ENCODE results near the gene SEMA3G.

The SEMA3G gene

GRCh38 chr3:52444860-52445793 is at the start of gene SEMA3G:
Gene SEMA3G (minus strand): TSS chr3:52445103. CDS start chr3:52445027, 76 bp downstream.
- peak within 1 kb of the TSS in 1 of 2 donors; percentile 32 for H3K4me3 ChIP-seq (ENCODE audit: low read depth in 1 of 2, low read length in 2 of 2)
- H3K36me3 ChIP-seq (ENCODE audit: control insufficient read depth in 1 of 2, insufficient read depth in 2 of 2, low read length in 2 of 2), result no peaks in the 10 kb centered on the region
- H3K9me3 ChIP-seq (ENCODE audit: control insufficient read depth in 1 of 2, low read length in 2 of 2), result no peaks in the 10 kb centered on the region
- H3K27ac ChIP-seq (ENCODE audit: low read length), result no peak within 1 kb of the TSS
- peaks cover 0 to 13% of the 10 kb centered on the region in 2 donors for H3K4me1 ChIP-seq (ENCODE audit: control insufficient read depth in 1 of 2, insufficient read depth in 2 of 2, low read length in 2 of 2)
- no peaks in the 10 kb centered on the region for H3K27me3 ChIP-seq (ENCODE audit: low read depth, low read length)

- no peak overlapping the region for H3K27ac ChIP-seq (ENCODE audit: low read length)
- H3K36me3 ChIP-seq (ENCODE audit: control insufficient read depth in 1 of 2, insufficient read depth in 2 of 2, low read length in 2 of 2), result peaks cover 25 to 36% of the 10 kb centered on the region in 2 donors
- H3K27me3 ChIP-seq (ENCODE audit: low read depth, low read length), result no peaks in the 10 kb centered on the region
- H3K4me3 ChIP-seq (ENCODE audit: low read depth in 1 of 2, low read length in 2 of 2), result no peak overlapping the region
- no peaks in the 10 kb centered on the region for H3K9me3 ChIP-seq (ENCODE audit: control insufficient read depth in 1 of 2, low read length in 2 of 2)
- peaks cover 0 to 25% of the 10 kb centered on the region in 2 donors for H3K4me1 ChIP-seq (ENCODE audit: control insufficient read depth in 1 of 2, insufficient read depth in 2 of 2, low read length in 2 of 2)
Observed at GRCh38 chr3:52494445-52494844, 49.5 kb upstream of the SEMA3G start.

DNA sequence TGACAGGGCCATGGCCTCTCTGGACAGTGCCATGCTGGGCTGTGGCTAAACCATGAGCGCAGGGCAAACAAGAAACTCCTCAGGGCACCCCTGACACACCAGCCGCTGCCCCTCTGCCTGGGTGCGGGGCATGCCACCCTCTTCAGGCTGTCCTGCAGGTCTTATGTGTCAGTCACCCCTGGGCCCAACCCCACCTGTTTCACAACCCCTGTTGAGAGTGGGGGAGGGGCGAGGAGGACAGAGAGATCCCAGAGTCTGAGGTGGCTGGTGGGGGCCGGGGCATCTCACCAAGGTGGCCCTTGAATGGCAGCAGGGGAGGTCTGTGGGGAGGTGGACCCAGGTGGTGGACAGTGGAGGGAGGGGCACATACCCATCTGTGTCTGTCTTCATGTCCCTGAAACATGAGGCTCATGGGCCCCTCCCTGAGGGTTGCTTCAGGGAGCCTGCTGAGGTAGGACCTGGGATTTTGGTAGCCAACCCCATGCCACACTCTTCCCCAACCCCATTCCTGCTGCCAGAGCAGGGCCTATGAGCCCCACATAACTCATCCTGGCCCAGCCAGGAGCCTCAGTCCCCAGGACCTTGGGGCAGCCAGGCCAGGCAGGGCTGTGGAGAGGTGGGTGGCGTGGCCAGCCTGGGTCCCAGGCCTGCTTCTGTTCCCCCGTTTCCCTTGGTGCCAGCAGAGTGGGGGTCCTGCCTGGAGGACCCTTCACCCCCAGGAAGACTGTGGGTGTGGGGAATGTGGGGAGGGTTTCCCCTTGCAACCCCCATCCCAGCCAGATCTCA is 48.5 kb upstream of the SEMA3G start:
- Histone ChIP-seq H3K4me3 (ENCODE audit: low read depth in 1 of 2, low read length in 2 of 2) (no peak overlapping the region), H3K9me3 (ENCODE audit: control insufficient read depth in 1 of 2, low read length in 2 of 2) (no peaks in the 10 kb centered on the region), H3K36me3 (ENCODE audit: control insufficient read depth in 1 of 2, insufficient read depth in 2 of 2, low read length in 2 of 2) (peaks cover 27 to 45% of the 10 kb centered on the region in 2 donors), H3K27ac (ENCODE audit: low read length) (no peak overlapping the region), H3K27me3 (ENCODE audit: low read depth, low read length) (no peaks in the 10 kb centered on the region), H3K4me1 (ENCODE audit: control insufficient read depth in 1 of 2, insufficient read depth in 2 of 2, low read length in 2 of 2) (peaks cover 0 to 19% of the 10 kb centered on the region in 2 donors)

GRCh38 chr3:52492059-52492458 is 47.2 kb upstream of the SEMA3G start:
- Histone ChIP-seq H3K27ac (ENCODE audit: low read length) (no peak overlapping the region), H3K9me3 (ENCODE audit: control insufficient read depth in 1 of 2, low read length in 2 of 2) (no peaks in the 10 kb centered on the region), H3K36me3 (ENCODE audit: control insufficient read depth in 1 of 2, insufficient read depth in 2 of 2, low read length in 2 of 2) (peaks cover 36 to 59% of the 10 kb centered on the region in 2 donors), H3K4me1 (ENCODE audit: control insufficient read depth in 1 of 2, insufficient read depth in 2 of 2, low read length in 2 of 2) (peaks cover 0 to 19% of the 10 kb centered on the region in 2 donors), H3K4me3 (ENCODE audit: low read depth in 1 of 2, low read length in 2 of 2) (no peak overlapping the region), H3K27me3 (ENCODE audit: low read depth, low read length) (no peaks in the 10 kb centered on the region)

DNA sequence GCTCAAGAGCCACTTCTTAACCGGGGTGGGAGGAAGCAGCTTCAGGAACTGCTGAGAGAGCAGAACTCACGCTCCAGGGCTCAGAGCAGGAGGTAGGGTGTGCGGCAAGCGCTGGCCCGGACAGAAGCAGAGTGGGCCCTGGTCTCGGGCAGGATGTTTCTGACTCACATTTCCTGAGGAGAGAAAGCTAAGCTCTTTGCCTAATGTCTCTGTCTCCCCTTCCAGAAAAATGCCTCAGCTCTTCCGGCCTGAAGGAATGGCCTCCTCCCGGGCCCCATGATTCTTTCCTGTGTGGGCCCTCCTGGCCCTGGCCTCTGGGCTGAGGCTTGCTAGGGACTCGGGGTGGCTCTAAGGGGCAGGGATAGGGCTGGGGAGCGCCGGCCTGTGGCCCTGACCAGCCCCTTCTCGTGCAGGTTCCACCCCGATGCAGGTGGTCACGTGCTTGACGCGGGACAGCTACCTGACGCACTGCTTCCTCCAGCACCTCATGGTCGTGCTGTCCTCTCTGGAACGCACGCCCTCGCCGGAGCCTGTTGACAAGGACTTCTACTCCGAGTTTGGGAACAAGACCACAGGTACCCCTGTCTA is 46.1 kb upstream of the SEMA3G start:
- H3K27ac ChIP-seq (ENCODE audit: low read length), result peak overlapping the region; percentile 23

DNA sequence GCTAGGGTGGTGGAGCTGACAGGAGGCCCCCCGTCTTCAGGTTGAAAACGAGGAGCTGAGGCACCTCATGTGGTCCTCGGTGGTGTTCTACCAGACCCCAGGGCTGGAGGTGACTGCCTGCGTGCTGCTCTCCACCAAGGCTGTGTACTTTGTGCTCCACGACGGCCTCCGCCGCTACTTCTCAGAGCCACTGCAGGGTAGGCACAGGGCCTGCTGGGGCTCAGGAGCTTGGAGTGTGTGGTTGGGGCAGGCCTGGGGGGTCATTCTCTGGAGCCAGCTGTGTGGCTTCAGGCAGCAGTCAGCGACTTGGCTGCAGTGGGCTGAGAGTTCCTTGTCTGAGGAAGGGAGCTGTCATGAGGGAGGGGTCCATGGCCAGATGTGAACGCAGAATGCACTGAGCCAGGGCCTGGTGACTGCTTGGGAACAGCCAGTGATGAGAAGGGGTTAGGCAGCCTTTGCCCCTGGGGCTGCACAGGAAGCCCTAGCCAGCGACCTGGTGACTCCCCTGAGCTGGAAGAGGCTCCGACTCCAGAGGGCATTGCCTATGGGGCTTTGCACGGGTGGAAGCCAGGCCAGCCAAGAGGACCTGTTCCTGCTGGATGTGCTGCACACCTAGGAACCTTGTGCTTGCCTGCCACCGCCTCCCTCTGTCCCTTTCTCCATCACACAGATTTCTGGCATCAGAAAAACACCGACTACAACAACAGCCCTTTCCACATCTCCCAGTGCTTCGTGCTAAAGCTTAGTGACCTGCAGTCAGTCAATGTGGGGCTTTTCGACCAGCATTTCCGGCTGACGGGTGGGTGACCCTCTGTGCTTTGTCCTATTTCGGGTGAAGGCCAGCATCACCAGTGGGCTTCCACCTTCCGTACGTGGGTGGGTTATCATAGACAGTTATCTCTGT is 45.4 kb upstream of the SEMA3G start:
- Histone ChIP-seq H3K9me3 (ENCODE audit: control insufficient read depth in 1 of 2, low read length in 2 of 2) (no peaks in the 10 kb centered on the region), H3K4me1 (ENCODE audit: control insufficient read depth in 1 of 2, insufficient read depth in 2 of 2, low read length in 2 of 2) (peaks cover 0 to 14% of the 10 kb centered on the region in 2 donors), H3K4me3 (ENCODE audit: low read depth in 1 of 2, low read length in 2 of 2) (no peak overlapping the region), H3K27ac (ENCODE audit: low read length) (no peak overlapping the region), H3K36me3 (ENCODE audit: control insufficient read depth in 1 of 2, insufficient read depth in 2 of 2, low read length in 2 of 2) (peaks cover 39 to 75% of the 10 kb centered on the region in 2 donors), H3K27me3 (ENCODE audit: low read depth, low read length) (no peaks in the 10 kb centered on the region)

More for the DNA sequence above, 46.1 kb upstream of the SEMA3G start:
- no peaks in the 10 kb centered on the region for H3K27me3 ChIP-seq (ENCODE audit: low read depth, low read length)
- H3K4me1 ChIP-seq (ENCODE audit: control insufficient read depth in 1 of 2, insufficient read depth in 2 of 2, low read length in 2 of 2), result peaks cover 0 to 19% of the 10 kb centered on the region in 2 donors
- no peaks in the 10 kb centered on the region for H3K9me3 ChIP-seq (ENCODE audit: control insufficient read depth in 1 of 2, low read length in 2 of 2)
- peaks cover 38 to 68% of the 10 kb centered on the region in 2 donors for H3K36me3 ChIP-seq (ENCODE audit: control insufficient read depth in 1 of 2, insufficient read depth in 2 of 2, low read length in 2 of 2)
- H3K4me3 ChIP-seq (ENCODE audit: low read depth in 1 of 2, low read length in 2 of 2), result no peak overlapping the region

DNA sequence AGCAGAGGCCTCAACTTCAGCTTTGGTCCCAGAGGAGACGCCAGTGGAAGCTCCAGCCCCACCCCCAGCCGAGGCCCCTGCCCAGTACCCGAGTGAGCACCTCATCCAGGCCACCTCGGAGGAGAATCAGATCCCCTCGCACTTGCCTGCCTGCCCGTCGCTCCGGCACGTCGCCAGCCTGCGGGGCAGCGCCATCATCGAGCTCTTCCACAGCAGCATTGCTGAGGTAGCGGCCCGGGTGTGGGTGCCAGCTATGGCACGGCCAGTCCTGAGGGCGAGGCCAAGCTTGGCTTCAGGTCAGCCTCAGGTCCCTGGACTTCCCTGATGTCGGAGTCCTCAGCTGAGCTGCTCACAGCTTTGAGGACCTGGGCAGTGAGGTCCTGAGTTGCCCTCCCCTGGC is 44.5 kb upstream of the SEMA3G start:
- Histone ChIP-seq H3K36me3 (ENCODE audit: control insufficient read depth in 1 of 2, insufficient read depth in 2 of 2, low read length in 2 of 2) (peaks cover 42 to 75% of the 10 kb centered on the region in 2 donors), H3K4me3 (ENCODE audit: low read depth in 1 of 2, low read length in 2 of 2) (no peak overlapping the region), H3K9me3 (ENCODE audit: control insufficient read depth in 1 of 2, low read length in 2 of 2) (no peaks in the 10 kb centered on the region), H3K4me1 (ENCODE audit: control insufficient read depth in 1 of 2, insufficient read depth in 2 of 2, low read length in 2 of 2) (peaks cover 0 to 19% of the 10 kb centered on the region in 2 donors), H3K27me3 (ENCODE audit: low read depth, low read length) (no peaks in the 10 kb centered on the region), H3K27ac (ENCODE audit: low read length) (no peak overlapping the region)

GRCh38 chr3:52488746-52489145 is 43.8 kb upstream of the SEMA3G start:
- Histone ChIP-seq H3K36me3 (ENCODE audit: control insufficient read depth in 1 of 2, insufficient read depth in 2 of 2, low read length in 2 of 2) (peaks cover 42 to 75% of the 10 kb centered on the region in 2 donors), H3K4me1 (ENCODE audit: control insufficient read depth in 1 of 2, insufficient read depth in 2 of 2, low read length in 2 of 2) (peaks cover 0 to 22% of the 10 kb centered on the region in 2 donors), H3K27ac (ENCODE audit: low read length) (no peak overlapping the region), H3K27me3 (ENCODE audit: low read depth, low read length) (no peaks in the 10 kb centered on the region), H3K4me3 (ENCODE audit: low read depth in 1 of 2, low read length in 2 of 2) (no peak overlapping the region), H3K9me3 (ENCODE audit: control insufficient read depth in 1 of 2, low read length in 2 of 2) (no peaks in the 10 kb centered on the region)

DNA sequence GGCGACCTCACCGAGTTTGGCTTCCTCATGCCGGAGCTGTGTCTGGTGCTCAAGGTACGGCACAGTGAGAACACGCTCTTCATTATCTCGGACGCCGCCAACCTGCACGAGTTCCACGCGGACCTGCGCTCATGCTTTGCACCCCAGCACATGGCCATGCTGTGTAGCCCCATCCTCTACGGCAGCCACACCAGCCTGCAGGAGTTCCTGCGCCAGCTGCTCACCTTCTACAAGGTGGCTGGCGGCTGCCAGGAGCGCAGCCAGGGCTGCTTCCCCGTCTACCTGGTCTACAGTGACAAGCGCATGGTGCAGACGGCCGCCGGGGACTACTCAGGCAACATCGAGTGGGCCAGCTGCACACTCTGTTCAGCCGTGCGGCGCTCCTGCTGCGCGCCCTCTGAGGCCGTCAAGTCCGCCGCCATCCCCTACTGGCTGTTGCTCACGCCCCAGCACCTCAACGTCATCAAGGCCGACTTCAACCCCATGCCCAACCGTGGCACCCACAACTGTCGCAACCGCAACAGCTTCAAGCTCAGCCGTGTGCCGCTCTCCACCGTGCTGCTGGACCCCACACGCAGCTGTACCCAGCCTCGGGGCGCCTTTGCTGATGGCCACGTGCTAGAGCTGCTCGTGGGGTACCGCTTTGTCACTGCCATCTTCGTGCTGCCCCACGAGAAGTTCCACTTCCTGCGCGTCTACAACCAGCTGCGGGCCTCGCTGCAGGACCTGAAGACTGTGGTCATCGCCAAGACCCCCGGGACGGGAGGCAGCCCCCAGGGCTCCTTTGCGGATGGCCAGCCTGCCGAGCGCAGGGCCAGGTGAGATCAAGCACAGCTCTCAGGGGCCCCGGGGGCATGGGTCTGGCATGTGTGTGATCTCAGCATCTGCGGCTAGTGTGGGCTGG is 43.1 kb upstream of the SEMA3G start:
- no peak overlapping the region for H3K27ac ChIP-seq (ENCODE audit: low read length)
- peaks cover 0 to 28% of the 10 kb centered on the region in 2 donors for H3K4me1 ChIP-seq (ENCODE audit: control insufficient read depth in 1 of 2, insufficient read depth in 2 of 2, low read length in 2 of 2)
- peaks cover 41 to 75% of the 10 kb centered on the region in 2 donors for H3K36me3 ChIP-seq (ENCODE audit: control insufficient read depth in 1 of 2, insufficient read depth in 2 of 2, low read length in 2 of 2)
- H3K4me3 ChIP-seq (ENCODE audit: low read depth in 1 of 2, low read length in 2 of 2), result no peak overlapping the region
- H3K9me3 ChIP-seq (ENCODE audit: control insufficient read depth in 1 of 2, low read length in 2 of 2), result no peaks in the 10 kb centered on the region
- no peaks in the 10 kb centered on the region for H3K27me3 ChIP-seq (ENCODE audit: low read depth, low read length)

All from muscle layer of duodenum (tissue), 2 donors.